GM23338 (cell line): ENCODE data around the gene VIPR1. TPM values are rescaled to one million over a fixed set of nuclear protein-coding genes. Genes with fewer than 3 reads are reported as not detected.

Experiments
- ATAC-seq: fragments of 200-7000 bp; cut with Tn5 transposase; 3 replicates; pipeline ENCODE4 v1.9.1; 2020
- DNase-seq: peaks from one replicate; pipeline ENCODE4 v3.0.0-alpha.2; 2015; ENCODE audit warnings: low spot score
- H2AFZ ChIP-seq: fragments of 200-600 bp; sonication (generic); 2 replicates; pipeline ENCODE4 v1.8.0; 2016; ENCODE audit warnings: antibody characterized with exemption, mild to moderate bottlenecking, moderate library complexity
- H3F3A ChIP-seq: fragments of 200-600 bp; sonication (generic); replicated peaks from 2 replicates; pipeline ENCODE4 v1.8.0; 2017; ENCODE audit warnings: antibody characterized with exemption, mixed run types, low read depth
- H3K27ac ChIP-seq: fragments of 200-600 bp; sonication (generic); 2 replicates; pipeline ENCODE4 v1.6.1; 2016; ENCODE audit warnings: low read depth
- H3K27me3 ChIP-seq: fragments of 200-600 bp; sonication (generic); 2 replicates; pipeline ENCODE4 v1.8.0; 2016; ENCODE audit warnings: mild to moderate bottlenecking, mixed run types, moderate library complexity; ENCODE audit not compliant: insufficient read depth
- H3K36me3 ChIP-seq: fragments of 200-600 bp; sonication (generic); 2 replicates; pipeline ENCODE4 v1.8.0; 2016; ENCODE audit warnings: mild to moderate bottlenecking; ENCODE audit not compliant: insufficient read depth
- H3K4me1 ChIP-seq: fragments of 200-600 bp; sonication (generic); 2 replicates; pipeline ENCODE4 v1.8.0; 2016; ENCODE audit warnings: mild to moderate bottlenecking, moderate library complexity; ENCODE audit not compliant: insufficient read depth
- H3K4me2 ChIP-seq: fragments of 200-600 bp; sonication (generic); 2 replicates; pipeline ENCODE4 v1.7.1; 2017; ENCODE audit warnings: mixed run types
- H3K4me3 ChIP-seq: fragments of 200-600 bp; sonication (generic); 2 replicates; pipeline ENCODE4 v1.6.1; 2016; ENCODE audit warnings: mixed run types
- H3K79me2 ChIP-seq: fragments of 200-600 bp; sonication (generic); replicated peaks from 2 replicates; pipeline ENCODE4 v1.8.0; 2017; ENCODE audit warnings: mild to moderate bottlenecking; ENCODE audit not compliant: insufficient read depth
- H3K9me2 ChIP-seq: fragments of 200-600 bp; sonication (generic); 2 replicates; pipeline ENCODE4 v1.8.0; 2017; ENCODE audit not compliant: insufficient read depth
- H4K20me1 ChIP-seq: fragments of 200-600 bp; sonication (generic); replicated peaks from 2 replicates; pipeline ENCODE4 v1.8.0; 2017; ENCODE audit warnings: mild to moderate bottlenecking; ENCODE audit not compliant: insufficient read depth
- H3K27ac Mint-ChIP-seq: 2 replicates; pipeline ENCODE4 v1.8.0; 2020; ENCODE audit warnings: inconsistent platforms, mild to moderate bottlenecking, moderate library complexity, mixed read lengths
- H3K27me3 Mint-ChIP-seq: 3 replicates; pipeline ENCODE4 v1.8.0; 2022; ENCODE audit warnings: low read depth, mild to moderate bottlenecking, moderate library complexity, mixed read lengths, inconsistent platforms; ENCODE audit not compliant: insufficient read depth, poor library complexity
- H3K36me3 Mint-ChIP-seq: 3 replicates; pipeline ENCODE4 v1.8.0; 2021; ENCODE audit warnings: low read depth, mild to moderate bottlenecking, inconsistent platforms, moderate library complexity, mixed read lengths
- H3K4me1 Mint-ChIP-seq: 3 replicates; pipeline ENCODE4 v1.8.0; 2020; ENCODE audit warnings: mild to moderate bottlenecking, inconsistent platforms, mixed read lengths
- H3K4me3 Mint-ChIP-seq: 3 replicates; pipeline ENCODE4 v1.8.0; 2021; ENCODE audit warnings: moderate library complexity, mild to moderate bottlenecking, inconsistent platforms, mixed read lengths
- H3K9me3 Mint-ChIP-seq: 3 replicates; pipeline ENCODE4 v1.8.0; 2020; ENCODE audit warnings: moderate library complexity, mild to moderate bottlenecking, inconsistent platforms, mixed read lengths
- CREB1 ChIP-seq: fragments of 250-450 bp; sonication (Bioruptor Pico); IDR thresholded peaks from 2 replicates; pipeline ENCODE4 v1.5.0; 2020; ENCODE audit warnings: low read depth, mild to moderate bottlenecking, moderate library complexity
- EZH2 ChIP-seq: fragments of 200-600 bp; sonication (generic); IDR thresholded peaks from one replicate; pipeline ENCODE4 v1.8.0; 2017; ENCODE audit warnings: antibody characterized with exemption, mild to moderate bottlenecking, low read depth; ENCODE audit not compliant: unreplicated experiment
- EZH2phosphoT487 ChIP-seq: fragments of 200-600 bp; sonication (generic); IDR thresholded peaks from one replicate; pipeline ENCODE4 v1.8.1; 2018; ENCODE audit warnings: antibody characterized with exemption; ENCODE audit not compliant: unreplicated experiment
- JUNB ChIP-seq: IDR thresholded peaks from one replicate; pipeline ENCODE4 v1.6.1; 2016; ENCODE audit warnings: antibody characterized with exemption; ENCODE audit not compliant: unreplicated experiment
- NANOG ChIP-seq: IDR thresholded peaks from 2 replicates; pipeline ENCODE4 v1.6.1; 2016; ENCODE audit warnings: antibody characterized with exemption, borderline replicate concordance
- POLR2AphosphoS5 ChIP-seq: IDR thresholded peaks from 2 replicates; pipeline ENCODE4 v1.6.1; 2016; ENCODE audit warnings: antibody characterized with exemption, low read depth
- STAT1 ChIP-seq: IDR thresholded peaks from one replicate; pipeline ENCODE4 v1.6.1; 2016; ENCODE audit warnings: antibody characterized with exemption; ENCODE audit not compliant: unreplicated experiment
- ZNF114 ChIP-seq: fragments of 250-450 bp; sonication (Bioruptor Pico); IDR thresholded peaks from 2 replicates; pipeline ENCODE4 v1.5.0; 2020; ENCODE audit warnings: mild to moderate bottlenecking, moderate library complexity
- ZNF331 ChIP-seq: fragments of 250-450 bp; sonication (Bioruptor Pico); IDR thresholded peaks from 2 replicates; pipeline ENCODE4 v1.5.0; 2020; ENCODE audit warnings: low read depth, mild to moderate bottlenecking, moderate library complexity
- polyA plus RNA-seq: library from polyadenylated mRNA; unstranded; fragments of >200 nt; fragmentation: Nextera tagmentation; extraction: Ambion mirVana; gene quantifications from 2 replicates; pipeline ENCODE4 v1.2.1, GENCODE V29; 2016
- total RNA-seq: library from RNA; depleted of rRNA; stranded (reverse); fragments of >200 nt; shearing (Covaris generic); gene quantifications from 2 replicates; pipeline ENCODE4 v1.2.3, GENCODE V29; 2014
- TF ChIP-seq, protein P1 (sequence below): IDR thresholded peaks from 2 replicates; pipeline ENCODE4 v1.6.1; 2016; ENCODE audit warnings: antibody characterized with exemption
- TF ChIP-seq, protein P2 (sequence below): fragments of 250-450 bp; sonication (Bioruptor Pico); IDR thresholded peaks from 2 replicates; pipeline ENCODE4 v1.5.0; 2020; ENCODE audit warnings: mild to moderate bottlenecking, moderate library complexity
- TF ChIP-seq, protein P3 (sequence below): IDR thresholded peaks from one replicate; pipeline ENCODE4 v1.6.1; 2018; ENCODE audit warnings: antibody characterized with exemption; ENCODE audit not compliant: unreplicated experiment
- TF ChIP-seq, protein P4 (sequence below), 2 experiments: fragments of 200-600 bp in 1 of 2; sonication (generic) in 1 of 2; conservative IDR thresholded peaks; 2 replicates each; pipeline versions ENCODE4 v1.5.1 to v1.6.1; 2016 to 2017; ENCODE audit warnings: antibody characterized with exemption in 2 of 2, low read depth in 2 of 2, mild to moderate bottlenecking in 2 of 2, moderate library complexity in 1 of 2

The VIPR1 gene
- total and polyA plus RNA-seq, 2 experiments from 2014 or later, result 6.3 to 19.3 TPM

DNA sequence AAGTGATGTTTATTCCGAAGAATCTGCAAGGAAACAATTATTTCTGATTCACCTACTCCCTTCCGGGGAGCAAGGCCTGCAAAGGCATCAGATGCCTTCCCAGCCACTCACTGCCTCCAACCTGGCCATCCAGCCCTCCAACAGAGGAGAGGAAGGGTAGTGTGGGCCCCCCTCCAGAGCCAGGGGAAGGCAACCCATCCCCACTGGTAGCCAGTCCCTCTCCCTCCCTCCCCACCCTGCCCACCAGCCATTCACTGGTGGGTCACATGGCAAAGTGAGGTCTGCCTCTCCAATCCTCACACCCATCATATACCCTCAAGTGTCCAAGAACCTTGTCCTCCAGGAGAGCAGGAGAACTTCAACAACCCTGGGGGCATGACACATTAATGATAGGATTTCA, 2.4 kb upstream of the VIPR1 start:
- Histone ChIP-seq H3K27me3 (peaks cover 55% of the 10 kb centered on the region), H3K4me1 (peaks cover 6% of the 10 kb centered on the region; the same call in 1 of the 2 replicates), H3K36me3 (no peaks in the 10 kb centered on the region), H3K4me2 (no peak overlapping the region), H3F3A (no peaks in the 10 kb centered on the region), H3K79me2 (no peaks in the 10 kb centered on the region), H2AFZ (no peak overlapping the region), H3K27ac (no peak overlapping the region), H4K20me1 (no peaks in the 10 kb centered on the region), H3K4me3 (no peak overlapping the region), H3K9me2 (no peaks in the 10 kb centered on the region)
- Mint-ChIP-seq H3K4me3 (peak overlapping the region; percentile 88), H3K27me3 (peaks cover 42% of the 10 kb centered on the region), H3K36me3 (no peaks in the 10 kb centered on the region; the same call in 2 of the 3 replicates), H3K4me1 (peaks cover 37% of the 10 kb centered on the region), H3K27ac (no peak overlapping the region), H3K9me3 (peaks cover 3% of the 10 kb centered on the region; the same call in 1 of the 3 replicates)
- no peak for DNase-seq
- no peak for ATAC-seq
- TF ChIP-seq EZH2, result no peak
- TF ChIP-seq, protein P1, sequence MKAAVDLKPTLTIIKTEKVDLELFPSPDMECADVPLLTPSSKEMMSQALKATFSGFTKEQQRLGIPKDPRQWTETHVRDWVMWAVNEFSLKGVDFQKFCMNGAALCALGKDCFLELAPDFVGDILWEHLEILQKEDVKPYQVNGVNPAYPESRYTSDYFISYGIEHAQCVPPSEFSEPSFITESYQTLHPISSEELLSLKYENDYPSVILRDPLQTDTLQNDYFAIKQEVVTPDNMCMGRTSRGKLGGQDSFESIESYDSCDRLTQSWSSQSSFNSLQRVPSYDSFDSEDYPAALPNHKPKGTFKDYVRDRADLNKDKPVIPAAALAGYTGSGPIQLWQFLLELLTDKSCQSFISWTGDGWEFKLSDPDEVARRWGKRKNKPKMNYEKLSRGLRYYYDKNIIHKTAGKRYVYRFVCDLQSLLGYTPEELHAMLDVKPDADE, result no peak
- no peak for TF ChIP-seq CREB1
- TF ChIP-seq, protein P2, sequence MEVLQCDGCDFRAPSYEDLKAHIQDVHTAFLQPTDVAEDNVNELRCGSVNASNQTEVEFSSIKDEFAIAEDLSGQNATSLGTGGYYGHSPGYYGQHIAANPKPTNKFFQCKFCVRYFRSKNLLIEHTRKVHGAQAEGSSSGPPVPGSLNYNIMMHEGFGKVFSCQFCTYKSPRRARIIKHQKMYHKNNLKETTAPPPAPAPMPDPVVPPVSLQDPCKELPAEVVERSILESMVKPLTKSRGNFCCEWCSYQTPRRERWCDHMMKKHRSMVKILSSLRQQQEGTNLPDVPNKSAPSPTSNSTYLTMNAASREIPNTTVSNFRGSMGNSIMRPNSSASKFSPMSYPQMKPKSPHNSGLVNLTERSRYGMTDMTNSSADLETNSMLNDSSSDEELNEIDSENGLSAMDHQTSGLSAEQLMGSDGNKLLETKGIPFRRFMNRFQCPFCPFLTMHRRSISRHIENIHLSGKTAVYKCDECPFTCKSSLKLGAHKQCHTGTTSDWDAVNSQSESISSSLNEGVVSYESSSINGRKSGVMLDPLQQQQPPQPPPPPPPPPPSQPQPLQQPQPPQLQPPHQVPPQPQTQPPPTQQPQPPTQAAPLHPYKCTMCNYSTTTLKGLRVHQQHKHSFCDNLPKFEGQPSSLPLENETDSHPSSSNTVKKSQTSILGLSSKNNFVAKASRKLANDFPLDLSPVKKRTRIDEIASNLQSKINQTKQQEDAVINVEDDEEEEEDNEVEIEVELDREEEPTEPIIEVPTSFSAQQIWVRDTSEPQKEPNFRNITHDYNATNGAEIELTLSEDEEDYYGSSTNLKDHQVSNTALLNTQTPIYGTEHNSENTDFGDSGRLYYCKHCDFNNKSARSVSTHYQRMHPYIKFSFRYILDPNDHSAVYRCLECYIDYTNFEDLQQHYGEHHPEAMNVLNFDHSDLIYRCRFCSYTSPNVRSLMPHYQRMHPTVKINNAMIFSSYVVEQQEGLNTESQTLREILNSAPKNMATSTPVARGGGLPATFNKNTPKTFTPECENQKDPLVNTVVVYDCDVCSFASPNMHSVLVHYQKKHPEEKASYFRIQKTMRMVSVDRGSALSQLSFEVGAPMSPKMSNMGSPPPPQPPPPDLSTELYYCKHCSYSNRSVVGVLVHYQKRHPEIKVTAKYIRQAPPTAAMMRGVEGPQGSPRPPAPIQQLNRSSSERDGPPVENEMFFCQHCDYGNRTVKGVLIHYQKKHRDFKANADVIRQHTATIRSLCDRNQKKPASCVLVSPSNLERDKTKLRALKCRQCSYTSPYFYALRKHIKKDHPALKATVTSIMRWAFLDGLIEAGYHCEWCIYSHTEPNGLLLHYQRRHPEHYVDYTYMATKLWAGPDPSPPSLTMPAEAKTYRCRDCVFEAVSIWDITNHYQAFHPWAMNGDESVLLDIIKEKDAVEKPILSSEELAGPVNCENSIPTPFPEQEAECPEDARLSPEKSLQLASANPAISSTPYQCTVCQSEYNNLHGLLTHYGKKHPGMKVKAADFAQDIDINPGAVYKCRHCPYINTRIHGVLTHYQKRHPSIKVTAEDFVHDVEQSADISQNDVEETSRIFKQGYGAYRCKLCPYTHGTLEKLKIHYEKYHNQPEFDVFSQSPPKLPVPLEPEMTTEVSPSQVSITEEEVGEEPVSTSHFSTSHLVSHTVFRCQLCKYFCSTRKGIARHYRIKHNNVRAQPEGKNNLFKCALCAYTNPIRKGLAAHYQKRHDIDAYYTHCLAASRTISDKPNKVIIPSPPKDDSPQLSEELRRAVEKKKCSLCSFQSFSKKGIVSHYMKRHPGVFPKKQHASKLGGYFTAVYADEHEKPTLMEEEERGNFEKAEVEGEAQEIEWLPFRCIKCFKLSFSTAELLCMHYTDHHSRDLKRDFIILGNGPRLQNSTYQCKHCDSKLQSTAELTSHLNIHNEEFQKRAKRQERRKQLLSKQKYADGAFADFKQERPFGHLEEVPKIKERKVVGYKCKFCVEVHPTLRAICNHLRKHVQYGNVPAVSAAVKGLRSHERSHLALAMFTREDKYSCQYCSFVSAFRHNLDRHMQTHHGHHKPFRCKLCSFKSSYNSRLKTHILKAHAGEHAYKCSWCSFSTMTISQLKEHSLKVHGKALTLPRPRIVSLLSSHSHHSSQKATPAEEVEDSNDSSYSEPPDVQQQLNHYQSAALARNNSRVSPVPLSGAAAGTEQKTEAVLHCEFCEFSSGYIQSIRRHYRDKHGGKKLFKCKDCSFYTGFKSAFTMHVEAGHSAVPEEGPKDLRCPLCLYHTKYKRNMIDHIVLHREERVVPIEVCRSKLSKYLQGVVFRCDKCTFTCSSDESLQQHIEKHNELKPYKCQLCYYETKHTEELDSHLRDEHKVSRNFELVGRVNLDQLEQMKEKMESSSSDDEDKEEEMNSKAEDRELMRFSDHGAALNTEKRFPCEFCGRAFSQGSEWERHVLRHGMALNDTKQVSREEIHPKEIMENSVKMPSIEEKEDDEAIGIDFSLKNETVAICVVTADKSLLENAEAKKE (CRISPR knock-in tag), result no peak
- no peak for TF ChIP-seq EZH2phosphoT487
- TF ChIP-seq, protein P3, sequence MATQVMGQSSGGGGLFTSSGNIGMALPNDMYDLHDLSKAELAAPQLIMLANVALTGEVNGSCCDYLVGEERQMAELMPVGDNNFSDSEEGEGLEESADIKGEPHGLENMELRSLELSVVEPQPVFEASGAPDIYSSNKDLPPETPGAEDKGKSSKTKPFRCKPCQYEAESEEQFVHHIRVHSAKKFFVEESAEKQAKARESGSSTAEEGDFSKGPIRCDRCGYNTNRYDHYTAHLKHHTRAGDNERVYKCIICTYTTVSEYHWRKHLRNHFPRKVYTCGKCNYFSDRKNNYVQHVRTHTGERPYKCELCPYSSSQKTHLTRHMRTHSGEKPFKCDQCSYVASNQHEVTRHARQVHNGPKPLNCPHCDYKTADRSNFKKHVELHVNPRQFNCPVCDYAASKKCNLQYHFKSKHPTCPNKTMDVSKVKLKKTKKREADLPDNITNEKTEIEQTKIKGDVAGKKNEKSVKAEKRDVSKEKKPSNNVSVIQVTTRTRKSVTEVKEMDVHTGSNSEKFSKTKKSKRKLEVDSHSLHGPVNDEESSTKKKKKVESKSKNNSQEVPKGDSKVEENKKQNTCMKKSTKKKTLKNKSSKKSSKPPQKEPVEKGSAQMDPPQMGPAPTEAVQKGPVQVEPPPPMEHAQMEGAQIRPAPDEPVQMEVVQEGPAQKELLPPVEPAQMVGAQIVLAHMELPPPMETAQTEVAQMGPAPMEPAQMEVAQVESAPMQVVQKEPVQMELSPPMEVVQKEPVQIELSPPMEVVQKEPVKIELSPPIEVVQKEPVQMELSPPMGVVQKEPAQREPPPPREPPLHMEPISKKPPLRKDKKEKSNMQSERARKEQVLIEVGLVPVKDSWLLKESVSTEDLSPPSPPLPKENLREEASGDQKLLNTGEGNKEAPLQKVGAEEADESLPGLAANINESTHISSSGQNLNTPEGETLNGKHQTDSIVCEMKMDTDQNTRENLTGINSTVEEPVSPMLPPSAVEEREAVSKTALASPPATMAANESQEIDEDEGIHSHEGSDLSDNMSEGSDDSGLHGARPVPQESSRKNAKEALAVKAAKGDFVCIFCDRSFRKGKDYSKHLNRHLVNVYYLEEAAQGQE, result no peak
- no peak for TF ChIP-seq ZNF114 (CRISPR knock-in tag)
- no peak for TF ChIP-seq NANOG
- no peak for TF ChIP-seq POLR2AphosphoS5
- no peak for TF ChIP-seq STAT1
- TF ChIP-seq, protein P4, sequence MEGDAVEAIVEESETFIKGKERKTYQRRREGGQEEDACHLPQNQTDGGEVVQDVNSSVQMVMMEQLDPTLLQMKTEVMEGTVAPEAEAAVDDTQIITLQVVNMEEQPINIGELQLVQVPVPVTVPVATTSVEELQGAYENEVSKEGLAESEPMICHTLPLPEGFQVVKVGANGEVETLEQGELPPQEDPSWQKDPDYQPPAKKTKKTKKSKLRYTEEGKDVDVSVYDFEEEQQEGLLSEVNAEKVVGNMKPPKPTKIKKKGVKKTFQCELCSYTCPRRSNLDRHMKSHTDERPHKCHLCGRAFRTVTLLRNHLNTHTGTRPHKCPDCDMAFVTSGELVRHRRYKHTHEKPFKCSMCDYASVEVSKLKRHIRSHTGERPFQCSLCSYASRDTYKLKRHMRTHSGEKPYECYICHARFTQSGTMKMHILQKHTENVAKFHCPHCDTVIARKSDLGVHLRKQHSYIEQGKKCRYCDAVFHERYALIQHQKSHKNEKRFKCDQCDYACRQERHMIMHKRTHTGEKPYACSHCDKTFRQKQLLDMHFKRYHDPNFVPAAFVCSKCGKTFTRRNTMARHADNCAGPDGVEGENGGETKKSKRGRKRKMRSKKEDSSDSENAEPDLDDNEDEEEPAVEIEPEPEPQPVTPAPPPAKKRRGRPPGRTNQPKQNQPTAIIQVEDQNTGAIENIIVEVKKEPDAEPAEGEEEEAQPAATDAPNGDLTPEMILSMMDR (conservative IDR thresholded peaks at IDR 0.05; ENCODE audit: low read depth in 2 of 2), result no peak
- TF ChIP-seq ZNF331, result no peak
- TF ChIP-seq JUNB, result no peak
